IMR-90 (cell line): ENCODE measurements around the gene CHST2. TPM values are rescaled to one million over a fixed set of nuclear protein-coding genes. Genes with fewer than 3 reads are reported as not detected.

Experiments used
- ATAC-seq: fragments of 200-7000 bp; cut with Tn5 transposase; 2 replicates; pipeline ENCODE4 v1.9.1; 2020; ENCODE audit warnings: low read depth, mild to moderate bottlenecking, moderate library complexity
- BruUV-seq: library from RNA; stranded (reverse); fragments of 400-500 nt; replicated peaks from 2 replicates; lab custom pipeline; 2021; lab: Mats Ljungman, UMichigan
- CTCF ChIA-PET: fragments of 300-600 bp; formaldehyde crosslinking; extraction: SDS; loops from one replicate; lab custom pipeline; 2021; ENCODE audit warnings: antibody characterized with exemption; lab: Yijun Ruan, JAX
- POLR2A ChIA-PET: fragments of 300-600 bp; sonication (Branson Sonifier 250); formaldehyde crosslinking; loops from one replicate; lab custom pipeline; 2022; ENCODE audit warnings: antibody characterized with exemption; ENCODE audit not compliant: unreplicated experiment; lab: Charles Lee
- DNase-seq: peaks from one replicate; pipeline ENCODE4 v3.0.0; 2013
- H2AFZ ChIP-seq: replicated peaks from 2 replicates; pipeline ENCODE3; 2013; ENCODE audit warnings: low read length, mild to moderate bottlenecking; ENCODE audit not compliant: poor library complexity
- H2AK5ac ChIP-seq: 2 replicates; pipeline ENCODE4 v1.6.1; 2013; ENCODE audit warnings: low read depth, low read length, inconsistent platforms
- H2AK9ac ChIP-seq: replicated peaks from 2 replicates; pipeline ENCODE3; 2013; ENCODE audit warnings: mild to moderate bottlenecking, low read depth, low read length, moderate library complexity; ENCODE audit not compliant: poor library complexity
- H2BK120ac ChIP-seq: 2 replicates; pipeline ENCODE4 v1.6.1; 2013; ENCODE audit warnings: low read depth, low read length, inconsistent platforms
- H2BK15ac ChIP-seq: 3 replicates; pipeline ENCODE4 v1.6.1; 2013; ENCODE audit warnings: low read depth, low read length, inconsistent platforms
- H2BK20ac ChIP-seq: 2 replicates; pipeline ENCODE4 v1.6.1; 2013; ENCODE audit warnings: low read depth, mild to moderate bottlenecking, inconsistent platforms, low read length, moderate library complexity
- H2BK5ac ChIP-seq: 2 replicates; pipeline ENCODE4 v1.6.1; 2013; ENCODE audit warnings: mild to moderate bottlenecking, low read depth, low read length, inconsistent platforms; ENCODE audit not compliant: poor library complexity, severe bottlenecking
- H3K14ac ChIP-seq: replicated peaks from 2 replicates; pipeline ENCODE4 v1.6.1; 2013; ENCODE audit warnings: low read depth, low read length, inconsistent platforms
- H3K18ac ChIP-seq: 2 replicates; pipeline ENCODE4 v1.6.1; 2013; ENCODE audit warnings: low read depth, low read length, control low read depth
- H3K23ac ChIP-seq: 2 replicates; pipeline ENCODE4 v1.6.1; 2013; ENCODE audit warnings: low read depth, low read length, inconsistent platforms
- H3K27ac ChIP-seq: 2 replicates; pipeline ENCODE4 v1.5.1; 2013; ENCODE audit warnings: mild to moderate bottlenecking, control low read depth, low read length; ENCODE audit not compliant: insufficient read depth
- H3K27me3 ChIP-seq: 2 replicates; pipeline ENCODE4 v1.6.1; 2013; ENCODE audit warnings: low read length; ENCODE audit not compliant: control insufficient read depth, insufficient read depth
- H3K36me3 ChIP-seq: 2 replicates; pipeline ENCODE4 v1.6.1; 2013; ENCODE audit warnings: low read length, mixed read lengths; ENCODE audit not compliant: control insufficient read depth, insufficient read depth
- H3K4ac ChIP-seq: 2 replicates; pipeline ENCODE4 v1.6.1; 2013; ENCODE audit warnings: low read depth, low read length, inconsistent platforms
- H3K4me1 ChIP-seq: 2 replicates; pipeline ENCODE4 v1.6.1; 2013; ENCODE audit warnings: low read length, mixed read lengths; ENCODE audit not compliant: control insufficient read depth, insufficient read depth
- H3K4me2 ChIP-seq: 2 replicates; pipeline ENCODE4 v1.6.1; 2013; ENCODE audit warnings: low read depth, mild to moderate bottlenecking, control low read depth, low read length, moderate library complexity
- H3K4me3 ChIP-seq: 2 replicates; pipeline ENCODE4 v1.5.1; 2013; ENCODE audit warnings: low read depth, mild to moderate bottlenecking, control low read depth, low read length, moderate library complexity; ENCODE audit not compliant: insufficient read depth
- H3K56ac ChIP-seq: 2 replicates; pipeline ENCODE4 v1.6.1; 2013; ENCODE audit warnings: low read length, inconsistent platforms; ENCODE audit not compliant: insufficient read depth; ENCODE audit errors: extremely low read depth
- H3K79me1 ChIP-seq, 2 experiments: 2 replicates each; pipeline ENCODE4 v1.6.1; 2013; ENCODE audit warnings: low read length in 2 of 2, inconsistent platforms in 1 of 2, low read depth in 1 of 2
- H3K9ac ChIP-seq: 2 replicates; pipeline ENCODE4 v1.6.1; 2013; ENCODE audit warnings: low read depth, low read length, control low read depth
- H3K9me1 ChIP-seq: 2 replicates; pipeline ENCODE4 v1.6.1; 2013; ENCODE audit warnings: low read length, inconsistent platforms; ENCODE audit not compliant: insufficient read depth
- H3K9me3 ChIP-seq: 2 replicates; pipeline ENCODE4 v1.6.1; 2013; ENCODE audit warnings: low read length; ENCODE audit not compliant: control insufficient read depth, insufficient read depth
- H4K20me1 ChIP-seq: 2 replicates; pipeline ENCODE4 v1.6.1; 2013; ENCODE audit warnings: low read length, inconsistent platforms; ENCODE audit not compliant: insufficient read depth
- H4K5ac ChIP-seq: 2 replicates; pipeline ENCODE4 v1.6.1; 2013; ENCODE audit warnings: mild to moderate bottlenecking, low read depth, low read length, control low read depth
- H4K8ac ChIP-seq, 2 experiments: 2 replicates each; pipeline ENCODE4 v1.6.1; 2013; ENCODE audit warnings: low read depth in 2 of 2, low read length in 2 of 2, control low read depth in 1 of 2, inconsistent platforms in 1 of 2
- H4K91ac ChIP-seq: 2 replicates; pipeline ENCODE4 v1.6.1; 2013; ENCODE audit warnings: low read depth, low read length, inconsistent platforms; ENCODE audit not compliant: insufficient read depth
- BHLHE40 ChIP-seq: fragments of 150-350 bp; IDR thresholded peaks from 2 replicates; pipeline ENCODE4 v1.6.1; 2016; ENCODE audit warnings: mild to moderate bottlenecking, low read depth, low read length
- CEBPB ChIP-seq: IDR thresholded peaks from 2 replicates; pipeline ENCODE4 v1.6.1; 2012; ENCODE audit warnings: low read depth, low read length, improper control_type of control experiment
- CTCF ChIP-seq: conservative IDR thresholded peaks from 2 replicates; pipeline ENCODE4 v1.5.1; 2012; ENCODE audit warnings: mild to moderate bottlenecking, low read depth, low read length, improper control_type of control experiment
- ELK1 ChIP-seq: fragments of 150-350 bp; IDR thresholded peaks from 2 replicates; pipeline ENCODE4 v1.6.1; 2016; ENCODE audit warnings: low read depth, mild to moderate bottlenecking, low read length, moderate library complexity, borderline replicate concordance
- FOS ChIP-seq: fragments of 150-350 bp; IDR thresholded peaks from 2 replicates; pipeline ENCODE4 v1.6.1; 2016; ENCODE audit warnings: low read depth, low read length
- MAFK ChIP-seq: IDR thresholded peaks from 2 replicates; pipeline ENCODE4 v1.6.1; 2012; ENCODE audit warnings: low read depth, low read length, improper control_type of control experiment
- MXI1 ChIP-seq: IDR thresholded peaks from 2 replicates; pipeline ENCODE4 v1.6.1; 2012; ENCODE audit warnings: low read depth, mild to moderate bottlenecking, low read length, moderate library complexity, borderline replicate concordance
- NFE2L2 ChIP-seq: fragments of 150-350 bp; IDR thresholded peaks from 2 replicates; pipeline ENCODE4 v1.6.1; 2016; ENCODE audit warnings: low read depth, mild to moderate bottlenecking, low read length
- RAD21 ChIP-seq: IDR thresholded peaks from 2 replicates; pipeline ENCODE4 v1.6.1; 2012; ENCODE audit warnings: low read length, improper control_type of control experiment
- SMC3 ChIP-seq: fragments of 150-350 bp; IDR thresholded peaks from 2 replicates; pipeline ENCODE4 v1.6.1; 2016; ENCODE audit warnings: low read depth, mild to moderate bottlenecking, antibody characterized with exemption, low read length, moderate library complexity
- WGBS, 2 experiments: methylation state at CpG; one replicate each; pipeline versions ENCODE4 v1.1.5 to v1.1.7; 2013; ENCODE audit warnings: missing lambda C conversion rate in 2 of 2; ENCODE audit not compliant: insufficient read length in 1 of 2; ENCODE audit errors: extremely low coverage in 2 of 2; 5-methylcytosine and 5-hydroxymethylcytosine counted together
- dilution Hi-C: fragments of 300-500 bp; cut with HindIII; formaldehyde crosslinking; loops from one replicate; pipeline ENCODE4 v1.14.3; 2018; ENCODE audit warnings: low sequenced_read_pairs; ENCODE audit not compliant: unreplicated experiment
- in situ Hi-C: fragments of 300-500 bp; cut with MboI; formaldehyde crosslinking; loops from 3 replicates; pipeline ENCODE4 v1.14.3; 2019; ENCODE audit warnings: low sequenced_read_pairs, inconsistent platforms, mixed read lengths
- intact Hi-C: fragments of 100-400 bp; cut with micrococcal nuclease; formaldehyde crosslinking; loops from 2 replicates; pipeline ENCODE4 v1.10.0; 2022
- polyA plus RNA-seq, 3 experiments: library from polyadenylated mRNA; depleted of rRNA; stranded (reverse); fragments of >200 nt; gene quantifications; 2 replicates each; pipeline ENCODE4 v1.2.3, GENCODE V29; 2012; ENCODE audit warnings: low replicate concordance in 1 of 3
- total RNA-seq: library from RNA; depleted of rRNA; stranded (reverse); fragments of >200 nt; gene quantifications from 2 replicates; pipeline ENCODE4 v1.2.3, GENCODE V29; 2012
- TF ChIP-seq, protein P1 (sequence below): fragments of 150-350 bp; IDR thresholded peaks from 2 replicates; pipeline ENCODE4 v1.6.1; 2017; ENCODE audit warnings: mild to moderate bottlenecking, antibody characterized with exemption, low read length, low read depth

Gene CHST2
- total and polyA plus RNA-seq, 2 of the 4 experiments (the other 2 are of a cell fraction), result 0.90 to 1.4 TPM

- Histone ChIP-seq H3K56ac (no peak overlapping the region), H2BK120ac (no peak overlapping the region), H4K8ac (no peak overlapping the region), H2BK5ac (no peak overlapping the region), H2AK9ac (no peak overlapping the region), H2AK5ac (no peak overlapping the region), H2AFZ (no peak overlapping the region), H3K14ac (no peak overlapping the region), H3K79me1 (no peaks in the 10 kb centered on the region), H4K20me1 (no peaks in the 10 kb centered on the region), H3K4me1 (no peaks in the 10 kb centered on the region), H3K4me2 (no peak overlapping the region), H3K4me3 (no peak overlapping the region), H3K27me3 (peaks cover 13% of the 10 kb centered on the region), H4K91ac (no peak overlapping the region), H3K9me1 (no peaks in the 10 kb centered on the region), H3K36me3 (no peaks in the 10 kb centered on the region), H3K23ac (no peak overlapping the region), H3K27ac (no peak overlapping the region), H3K4ac (no peak overlapping the region), H4K5ac (no peak overlapping the region), H3K9me3 (no peaks in the 10 kb centered on the region), H3K9ac (no peak overlapping the region), H2BK15ac (no peak overlapping the region), H2BK20ac (no peak overlapping the region), H3K18ac (no peak overlapping the region)
- CTCF ChIA-PET, result interaction anchor here (1.6 kb wide), 1 partner anchor 19 kb away, joined by 5 read pairs; no protein-coding TSS in a partner anchor
- POLR2A ChIA-PET, result no interaction called here
- ATAC-seq, result no peak
- no CpG with 5 or more reads among the region's 1 CpG for WGBS, 2 experiments
- no peak for DNase-seq
- intact Hi-C loops (no loop called here), in situ Hi-C loops (no loop called here), dilution Hi-C loops (no loop called here)
- TF ChIP-seq MXI1 (no peak), ELK1 (no peak), SMC3 (no peak), BHLHE40 (no peak), RAD21 (no peak), NFE2L2 (no peak), MAFK (no peak), CTCF (no peak), CEBPB (no peak), FOS (no peak)
- TF ChIP-seq, protein P1, sequence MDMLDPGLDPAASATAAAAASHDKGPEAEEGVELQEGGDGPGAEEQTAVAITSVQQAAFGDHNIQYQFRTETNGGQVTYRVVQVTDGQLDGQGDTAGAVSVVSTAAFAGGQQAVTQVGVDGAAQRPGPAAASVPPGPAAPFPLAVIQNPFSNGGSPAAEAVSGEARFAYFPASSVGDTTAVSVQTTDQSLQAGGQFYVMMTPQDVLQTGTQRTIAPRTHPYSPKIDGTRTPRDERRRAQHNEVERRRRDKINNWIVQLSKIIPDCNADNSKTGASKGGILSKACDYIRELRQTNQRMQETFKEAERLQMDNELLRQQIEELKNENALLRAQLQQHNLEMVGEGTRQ, result no peak
- no TSS peak for BruUV-seq
Observed at GRCh38 chr3:143092191-143092590, 27.4 kb upstream of the CHST2 start.
